Right lobe of liver (tissue), 4 donors: Measurements from ENCODE around the gene TMEM100.

Experiments
- POLR2A ChIP-seq: fragments of 450-650 bp; IDR thresholded peaks from one replicate; pipeline ENCODE4 v1.6.1; 2017; ENCODE audit warnings: antibody characterized with exemption, mild to moderate bottlenecking
- TF ChIP-seq, protein P1 (sequence below), 4 donors: fragments of 200-600 bp in 3 of 4; fragments of 450-650 bp in 1 of 4; IDR thresholded peaks; one replicate each; pipeline versions ENCODE4 v1.5.1 to v1.8.0; 2016 to 2022; ENCODE audit warnings: antibody characterized with exemption in 4 of 4, mild to moderate bottlenecking in 2 of 4
- donor health status: DM: no; HTN: no; CAD: no.
- donor health status: DM: no; HTN: no; CAD: no.
- donor health status: DM: no; HTN: yes; CAD: no.

- TF ChIP-seq POLR2A, result no peak
- TF ChIP-seq, protein P1, sequence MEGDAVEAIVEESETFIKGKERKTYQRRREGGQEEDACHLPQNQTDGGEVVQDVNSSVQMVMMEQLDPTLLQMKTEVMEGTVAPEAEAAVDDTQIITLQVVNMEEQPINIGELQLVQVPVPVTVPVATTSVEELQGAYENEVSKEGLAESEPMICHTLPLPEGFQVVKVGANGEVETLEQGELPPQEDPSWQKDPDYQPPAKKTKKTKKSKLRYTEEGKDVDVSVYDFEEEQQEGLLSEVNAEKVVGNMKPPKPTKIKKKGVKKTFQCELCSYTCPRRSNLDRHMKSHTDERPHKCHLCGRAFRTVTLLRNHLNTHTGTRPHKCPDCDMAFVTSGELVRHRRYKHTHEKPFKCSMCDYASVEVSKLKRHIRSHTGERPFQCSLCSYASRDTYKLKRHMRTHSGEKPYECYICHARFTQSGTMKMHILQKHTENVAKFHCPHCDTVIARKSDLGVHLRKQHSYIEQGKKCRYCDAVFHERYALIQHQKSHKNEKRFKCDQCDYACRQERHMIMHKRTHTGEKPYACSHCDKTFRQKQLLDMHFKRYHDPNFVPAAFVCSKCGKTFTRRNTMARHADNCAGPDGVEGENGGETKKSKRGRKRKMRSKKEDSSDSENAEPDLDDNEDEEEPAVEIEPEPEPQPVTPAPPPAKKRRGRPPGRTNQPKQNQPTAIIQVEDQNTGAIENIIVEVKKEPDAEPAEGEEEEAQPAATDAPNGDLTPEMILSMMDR (IDR thresholded peaks at IDR 0.05), result peak; percentile 68 to 72 (median 70)
Measured at GRCh38 chr17:55735731-55736405, 13.2 kb upstream of the TMEM100 start.
